H9 (cell line): Measurements from ENCODE around the gene CHAC2. TPM values are rescaled to one million over a fixed set of nuclear protein-coding genes. Genes with fewer than 3 reads are reported as not detected.
"Not testable (repeated sequence)": the region's sequence is repeated elsewhere in the genome, so short reads cannot be mapped to it uniquely, and the experiment has no call there.

Experiments
- DNase-seq: peaks from one replicate; pipeline ENCODE4 v3.0.0-alpha.2; 2017
- H2AFZ ChIP-seq: one replicate; pipeline ENCODE4 v1.6.1; 2013; ENCODE audit warnings: mild to moderate bottlenecking, low read length, control low read depth, moderate library complexity
- H2AK5ac ChIP-seq: 2 replicates; pipeline ENCODE4 v1.6.1; 2013; ENCODE audit warnings: low read length, control low read depth, mixed read lengths; ENCODE audit not compliant: insufficient read length
- H2BK120ac ChIP-seq: one replicate; pipeline ENCODE4 v1.6.1; 2013; ENCODE audit warnings: low read depth, mild to moderate bottlenecking, low read length, control low read depth, inconsistent platforms; ENCODE audit not compliant: poor library complexity, severe bottlenecking
- H2BK12ac ChIP-seq: 2 replicates; pipeline ENCODE4 v1.6.1; 2013; ENCODE audit warnings: low read length, control low read depth, mixed read lengths, low read depth; ENCODE audit not compliant: insufficient read length
- H2BK15ac ChIP-seq: 2 replicates; pipeline ENCODE4 v1.6.1; 2013; ENCODE audit warnings: low read depth, low read length, control low read depth
- H2BK20ac ChIP-seq: one replicate; pipeline ENCODE4 v1.6.1; 2013; ENCODE audit warnings: low read depth, mild to moderate bottlenecking, low read length, control low read depth, inconsistent platforms; ENCODE audit not compliant: poor library complexity, severe bottlenecking
- H2BK5ac ChIP-seq: 2 replicates; pipeline ENCODE4 v1.6.1; 2013; ENCODE audit warnings: low read length, control low read depth, mixed read lengths; ENCODE audit not compliant: insufficient read length
- H3K14ac ChIP-seq: 2 replicates; pipeline ENCODE4 v1.6.1; 2013; ENCODE audit warnings: low read length, control low read depth; ENCODE audit not compliant: insufficient read depth
- H3K18ac ChIP-seq: 2 replicates; pipeline ENCODE4 v1.6.1; 2013; ENCODE audit warnings: low read depth, mild to moderate bottlenecking, mixed read lengths, low read length, control low read depth; ENCODE audit not compliant: insufficient read length
- H3K23ac ChIP-seq: 2 replicates; pipeline ENCODE4 v1.6.1; 2013; ENCODE audit warnings: low read length, control low read depth, mixed read lengths, low read depth; ENCODE audit not compliant: insufficient read length
- H3K23me2 ChIP-seq: 2 replicates; pipeline ENCODE4 v1.6.1; 2013; ENCODE audit warnings: low read depth, mild to moderate bottlenecking, mixed read lengths, low read length, control low read depth; ENCODE audit not compliant: insufficient read length, poor library complexity, severe bottlenecking
- H3K27ac ChIP-seq: 2 replicates; pipeline ENCODE4 v1.5.1; 2013; ENCODE audit warnings: low read length, control low read depth, mixed read lengths, low read depth; ENCODE audit not compliant: insufficient read length
- H3K27me3 ChIP-seq: 2 replicates; pipeline ENCODE4 v1.6.1; 2013; ENCODE audit warnings: low read length, control low read depth, inconsistent platforms; ENCODE audit not compliant: insufficient read depth
- H3K4ac ChIP-seq: 2 replicates; pipeline ENCODE4 v1.6.1; 2013; ENCODE audit warnings: low read depth, mild to moderate bottlenecking, control low read depth, inconsistent platforms, low read length, moderate library complexity
- H3K4me1 ChIP-seq: 2 replicates; pipeline ENCODE4 v1.6.1; 2013; ENCODE audit warnings: low read length, control low read depth, inconsistent platforms; ENCODE audit not compliant: insufficient read depth
- H3K4me2 ChIP-seq: 2 replicates; pipeline ENCODE4 v1.6.1; 2013; ENCODE audit warnings: low read length, control low read depth, mixed read lengths; ENCODE audit not compliant: insufficient read length, insufficient read depth
- H3K56ac ChIP-seq: 2 replicates; pipeline ENCODE4 v1.6.1; 2013; ENCODE audit warnings: low read depth, mild to moderate bottlenecking, mixed read lengths, low read length, control low read depth; ENCODE audit not compliant: insufficient read length
- H3K79me1 ChIP-seq: 2 replicates; pipeline ENCODE4 v1.6.1; 2013; ENCODE audit warnings: low read depth, mild to moderate bottlenecking, moderate library complexity, low read length, control low read depth, inconsistent platforms; ENCODE audit not compliant: insufficient read depth, poor library complexity, severe bottlenecking
- H3K79me2 ChIP-seq: 2 replicates; pipeline ENCODE4 v1.6.1; 2013; ENCODE audit warnings: low read length, control low read depth, inconsistent platforms; ENCODE audit not compliant: insufficient read depth
- H3K9ac ChIP-seq: 2 replicates; pipeline ENCODE4 v1.6.1; 2013; ENCODE audit warnings: low read length, control low read depth, mixed read lengths; ENCODE audit not compliant: insufficient read length; ENCODE audit errors: extremely low read depth
- H3K9me3 ChIP-seq: one replicate; pipeline ENCODE4 v1.6.1; 2013; ENCODE audit warnings: low read depth, low read length, inconsistent platforms; ENCODE audit not compliant: control insufficient read depth
- H3T11ph ChIP-seq: one replicate; pipeline ENCODE4 v1.6.1; 2013; ENCODE audit warnings: mild to moderate bottlenecking, low read length, control low read depth, inconsistent platforms
- H4K20me1 ChIP-seq: one replicate; pipeline ENCODE4 v1.6.1; 2013; ENCODE audit not compliant: control insufficient read depth, insufficient read length, insufficient read depth
- H4K5ac ChIP-seq: 2 replicates; pipeline ENCODE4 v1.6.1; 2013; ENCODE audit warnings: low read depth, mild to moderate bottlenecking, mixed read lengths, low read length, control low read depth; ENCODE audit not compliant: insufficient read length
- H4K8ac ChIP-seq: replicated peaks from 2 replicates; pipeline ENCODE4 v1.6.1; 2013; ENCODE audit warnings: low read length, control low read depth, mixed read lengths, low read depth; ENCODE audit not compliant: insufficient read length
- H4K91ac ChIP-seq: 2 replicates; pipeline ENCODE4 v1.6.1; 2013; ENCODE audit warnings: low read depth, mild to moderate bottlenecking, moderate library complexity, mixed read lengths, low read length, control low read depth; ENCODE audit not compliant: insufficient read length
- H3K27ac Mint-ChIP-seq, 3 experiments: 2 replicates in 2 of 3; 3 replicates in 1 of 3; pipeline ENCODE4 v1.8.0; 2020 to 2021; ENCODE audit warnings: mixed read lengths in 3 of 3, mild to moderate bottlenecking in 1 of 3, moderate library complexity in 1 of 3
- H3K27me3 Mint-ChIP-seq: 2 replicates; pipeline ENCODE4 v1.8.0; 2021; ENCODE audit warnings: low read depth, mild to moderate bottlenecking, moderate library complexity, mixed read lengths
- H3K36me3 Mint-ChIP-seq, 3 experiments: 2 replicates in 2 of 3; 3 replicates in 1 of 3; pipeline ENCODE4 v1.8.0; 2020 to 2021; ENCODE audit warnings: low read depth in 3 of 3, mixed read lengths in 3 of 3; ENCODE audit not compliant: insufficient read depth in 1 of 3
- H3K4me1 Mint-ChIP-seq, 2 experiments: 2 replicates each; pipeline ENCODE4 v1.8.0; 2020; ENCODE audit warnings: mixed read lengths in 2 of 2
- H3K4me3 Mint-ChIP-seq, 2 experiments: 2 replicates in 1 of 2; 3 replicates in 1 of 2; pipeline ENCODE4 v1.8.0; 2020 to 2021; ENCODE audit warnings: mild to moderate bottlenecking in 2 of 2, mixed read lengths in 2 of 2, moderate library complexity in 1 of 2
- H3K9me3 Mint-ChIP-seq, 2 experiments: 2 replicates in 1 of 2; 3 replicates in 1 of 2; pipeline ENCODE4 v1.8.0; 2020; ENCODE audit warnings: mild to moderate bottlenecking in 2 of 2, mixed read lengths in 2 of 2, moderate library complexity in 1 of 2
- CTCF ChIP-seq: fragments of 200-600 bp; sonication (generic); conservative IDR thresholded peaks from 3 replicates; pipeline ENCODE4 v1.8.0; 2021; ENCODE audit warnings: antibody characterized with exemption, mild to moderate bottlenecking
- WGBS: extraction: QIAGEN DNeasy Blood & Tissue Kit; methylation state at CpG from one replicate; pipeline ENCODE4 v1.1.7; 2013; ENCODE audit warnings: missing lambda C conversion rate, low lambda C conversion rate, mixed read lengths; ENCODE audit not compliant: insufficient read length; ENCODE audit errors: extremely low coverage; 5-methylcytosine and 5-hydroxymethylcytosine counted together
- total RNA-seq: library from RNA; stranded (reverse); gene quantifications from 2 replicates; pipeline ENCODE4 v1.2.1, GENCODE V29; 2021

Gene CHAC2
- total RNA-seq, 1 experiment from 2014 or later = 11.3 TPM

GRCh38 chr2:53823639-53824038 is 56.0 kb downstream of the CHAC2 start:
- not testable (repeated sequence) for H2AK5ac ChIP-seq, H2BK12ac ChIP-seq, H4K20me1 ChIP-seq, H3K23me2 ChIP-seq, H4K5ac ChIP-seq, H2BK120ac ChIP-seq, H2BK20ac ChIP-seq, H3T11ph ChIP-seq, H3K4me3 Mint-ChIP-seq, H3K79me1 ChIP-seq, H3K56ac ChIP-seq, H3K27me3 ChIP-seq, H3K14ac ChIP-seq, H3K27ac ChIP-seq, H4K91ac ChIP-seq, H3K9me3 ChIP-seq, H3K79me2 ChIP-seq, H3K9ac ChIP-seq, H2AFZ ChIP-seq, H3K4ac ChIP-seq, H3K18ac ChIP-seq, H3K27ac Mint-ChIP-seq, H3K23ac ChIP-seq, H2BK15ac ChIP-seq, H2BK5ac ChIP-seq, H3K9me3 Mint-ChIP-seq, DNase-seq, H3K36me3 Mint-ChIP-seq, H3K4me2 ChIP-seq, H4K8ac ChIP-seq, H3K27me3 Mint-ChIP-seq
- no CpG with 5 or more reads among the region's 9 CpGs for WGBS
- H3K4me1 Mint-ChIP-seq = peaks cover 24 to 32% of the 10 kb centered on the region in 2 experiments
- H3K4me1 ChIP-seq = peaks cover 10% of the 10 kb centered on the region; the same call in 1 of the 2 replicates
- TF ChIP-seq CTCF = peak; percentile 57

Other genes starting within 250 kb of the CHAC2 start
- gene ASB3, start 19.1 kb downstream of the CHAC2 start, total RNA-seq = 23.1 and 25.5 TPM in 2 replicates
- gene ERLEC1, start 19.2 kb downstream of the CHAC2 start, total RNA-seq = 21.6 and 23.3 TPM in 2 replicates
- gene GPR75, start 92.2 kb downstream of the CHAC2 start, total RNA-seq = 4.4 and 5.3 TPM in 2 replicates
- 77.3 and 87.4 TPM in 2 replicates for gene PSME4, start 203.2 kb downstream of the CHAC2 start, total RNA-seq